ENCODE data around the gene HSDL2.
"Not testable (repeated sequence)": the region's sequence is repeated elsewhere in the genome, so short reads cannot be mapped to it uniquely, and the experiment has no call there.

Gene HSDL2

GRCh38 chr9:112352209-112352608 lies 27.7 kb upstream of the HSDL2 start:
- H3K27ac ChIP-seq, result no peak overlapping the region
- no peak for TF ChIP-seq CTCF (conservative IDR thresholded peaks at IDR 0.05)

GRCh38 chr9:112354081-112354743 lies 25.7 kb upstream of the HSDL2 start:
- H3K27ac ChIP-seq, result no peak overlapping the region
- no peak for TF ChIP-seq CTCF (conservative IDR thresholded peaks at IDR 0.05)
- TF ChIP-seq ZFX (IDR thresholded peaks at IDR 0.05), result no peak

GRCh38 chr9:112355427-112355897 lies 24.4 kb upstream of the HSDL2 start:
- no peak overlapping the region for H3K27ac ChIP-seq
- TF ChIP-seq CTCF (conservative IDR thresholded peaks at IDR 0.05) (no peak), ZFX (IDR thresholded peaks at IDR 0.05) (no peak)

GRCh38 chr9:112360047-112360804 lies 19.7 kb upstream of the HSDL2 start:
- no peak overlapping the region for H3K27ac ChIP-seq
- no peak for TF ChIP-seq CTCF (conservative IDR thresholded peaks at IDR 0.05)
- TF ChIP-seq ZFX (IDR thresholded peaks at IDR 0.05), result no peak

- TF ChIP-seq ZFX (IDR thresholded peaks at IDR 0.05) (no peak), CTCF (conservative IDR thresholded peaks at IDR 0.05) (peak; percentile 67)
- H3K27ac ChIP-seq, result no peak overlapping the region
These were observed 18.3 kb upstream of the HSDL2 start for GRCh38 chr9:112361601-112362000.

- no peak overlapping the region for H3K27ac ChIP-seq
- TF ChIP-seq ZFX (IDR thresholded peaks at IDR 0.05) (no peak), CTCF (conservative IDR thresholded peaks at IDR 0.05) (no peak)
These were observed 15.1 kb upstream of the HSDL2 start for GRCh38 chr9:112364761-112365160.

GRCh38 chr9:112365257-112365656 lies 14.7 kb upstream of the HSDL2 start:
- H3K27ac ChIP-seq, result not testable (repeated sequence)

Measured in C4-2B (cell line).